HepG2 (cell line): Measurements from ENCODE around the gene CCDC197. TPM values are rescaled to one million over a fixed set of nuclear protein-coding genes. Genes with fewer than 3 reads are reported as not detected.

Source experiments
- ATF1 ChIP-seq: IDR thresholded peaks from 2 replicates; pipeline ENCODE4 v1.6.1; 2016; ENCODE audit warnings: mild to moderate bottlenecking, control low read depth
- ATF7-NPFF ChIP-seq: sonication (generic); formaldehyde crosslinking; IDR thresholded peaks from 2 replicates; pipeline ENCODE4 v1.8.1; 2023; ENCODE audit warnings: mild to moderate bottlenecking, low read depth, missing genetic modification reagents, moderate library complexity
- GLI4 ChIP-seq: sonication (generic); formaldehyde crosslinking; IDR thresholded peaks from 2 replicates; pipeline ENCODE4 v1.5.1; 2020; ENCODE audit warnings: missing genetic modification reagents, mild to moderate bottlenecking, moderate library complexity, borderline replicate concordance
- HMG20A ChIP-seq: IDR thresholded peaks from 2 replicates; pipeline ENCODE4 v1.6.1; 2016; ENCODE audit warnings: borderline replicate concordance
- HMG20B ChIP-seq: conservative IDR thresholded peaks from 2 replicates; pipeline ENCODE4 v1.6.1; 2016; ENCODE audit warnings: missing genetic modification reagents, missing compliant biosample characterization
- KMT2A ChIP-seq: sonication (generic); formaldehyde crosslinking; IDR thresholded peaks from 2 replicates; pipeline ENCODE4 v1.4.0; 2020; ENCODE audit warnings: missing genetic modification reagents
- LCORL ChIP-seq, 2 experiments: fragments of 450-650 bp in 1 of 2; sonication (generic) in 1 of 2; formaldehyde crosslinking in 1 of 2; IDR thresholded peaks; 2 replicates each; pipeline versions ENCODE4 v1.5.0 to v1.6.1; 2017 to 2020; ENCODE audit warnings: antibody characterized with exemption in 1 of 2, missing genetic modification reagents in 1 of 2
- MLLT10 ChIP-seq: sonication (generic); formaldehyde crosslinking; IDR thresholded peaks from 2 replicates; pipeline ENCODE4 v1.4.0; 2020; ENCODE audit warnings: missing genetic modification reagents
- NR2C2 ChIP-seq: sonication (generic); formaldehyde crosslinking; IDR thresholded peaks from 2 replicates; pipeline ENCODE4 v1.4.0; 2020; ENCODE audit warnings: missing genetic modification reagents, mild to moderate bottlenecking, moderate library complexity, borderline replicate concordance
- RARA ChIP-seq: IDR thresholded peaks from 2 replicates; pipeline ENCODE4 v1.6.1; 2016; ENCODE audit warnings: missing genetic modification reagents, missing compliant biosample characterization
- RARG ChIP-seq: sonication (generic); formaldehyde crosslinking; IDR thresholded peaks from 2 replicates; pipeline ENCODE4 v1.4.0; 2020; ENCODE audit warnings: low read depth, mild to moderate bottlenecking, missing genetic modification reagents
- RXRB ChIP-seq: IDR thresholded peaks from 2 replicates; pipeline ENCODE4 v1.6.1; 2016; ENCODE audit warnings: borderline replicate concordance, missing genetic modification reagents, missing compliant biosample characterization
- SAFB2 ChIP-seq: sonication (generic); formaldehyde crosslinking; IDR thresholded peaks from 2 replicates; pipeline ENCODE4 v1.5.1; 2020; ENCODE audit warnings: missing genetic modification reagents, low read depth, mild to moderate bottlenecking, borderline replicate concordance
- SMARCC2 ChIP-seq: fragments of 450-650 bp; IDR thresholded peaks from 2 replicates; pipeline ENCODE4 v1.6.1; 2017; ENCODE audit warnings: antibody characterized with exemption, mild to moderate bottlenecking
- SNAI1 ChIP-seq: sonication (generic); formaldehyde crosslinking; IDR thresholded peaks from 2 replicates; pipeline ENCODE4 v1.5.0; 2020; ENCODE audit warnings: mild to moderate bottlenecking, missing genetic modification reagents, borderline replicate concordance
- SRSF4 ChIP-seq: fragments of 200-400 bp; formaldehyde crosslinking; IDR thresholded peaks from one replicate; pipeline ENCODE4 v1.6.1; 2018; ENCODE audit warnings: mild to moderate bottlenecking, low read depth, low read length, moderate library complexity; ENCODE audit not compliant: poor library complexity, severe bottlenecking
- TCF7L2 ChIP-seq: IDR thresholded peaks from 2 replicates; pipeline ENCODE4 v1.6.1; 2011; ENCODE audit warnings: mild to moderate bottlenecking, low read depth, low read length, moderate library complexity
- UBTF ChIP-seq: sonication (generic); formaldehyde crosslinking; IDR thresholded peaks from 2 replicates; pipeline ENCODE4 v1.4.0; 2020; ENCODE audit warnings: mild to moderate bottlenecking, missing genetic modification reagents
- ZNF136 ChIP-seq: sonication (generic); formaldehyde crosslinking; IDR thresholded peaks from 2 replicates; pipeline ENCODE4 v1.8.1; 2022; ENCODE audit warnings: low read depth, mild to moderate bottlenecking, moderate library complexity, missing genetic modification reagents
- ZNF333 ChIP-seq: sonication (generic); formaldehyde crosslinking; IDR thresholded peaks from 2 replicates; pipeline ENCODE4 v1.4.0; 2020; ENCODE audit warnings: mild to moderate bottlenecking, missing genetic modification reagents, borderline replicate concordance
- ZNF501 ChIP-seq: sonication (generic); formaldehyde crosslinking; IDR thresholded peaks from 2 replicates; pipeline ENCODE4 v1.5.1; 2020; ENCODE audit warnings: mild to moderate bottlenecking, moderate library complexity, missing genetic modification reagents
- ZNF530 ChIP-seq: sonication (generic); formaldehyde crosslinking; IDR thresholded peaks from 2 replicates; pipeline ENCODE4 v1.5.0; 2020; ENCODE audit warnings: low read depth, mild to moderate bottlenecking, missing genetic modification reagents
- ZNF614 ChIP-seq: IDR thresholded peaks from 2 replicates; pipeline ENCODE4 v1.6.1; 2018; ENCODE audit warnings: missing biosample characterization, missing genetic modification reagents, inconsistent platforms, borderline replicate concordance
- ZNF644 ChIP-seq: IDR thresholded peaks from 2 replicates; pipeline ENCODE4 v1.6.1; 2016; ENCODE audit warnings: low read depth
- ZNF687 ChIP-seq: sonication (generic); formaldehyde crosslinking; IDR thresholded peaks from 2 replicates; pipeline ENCODE4 v1.5.1; 2020; ENCODE audit warnings: mild to moderate bottlenecking, missing genetic modification reagents, moderate library complexity
- ZSCAN31 ChIP-seq: sonication (generic); formaldehyde crosslinking; IDR thresholded peaks from 2 replicates; pipeline ENCODE4 v1.5.0; 2020; ENCODE audit warnings: low read depth, mild to moderate bottlenecking, missing genetic modification reagents
- polyA plus RNA-seq, 8 experiments: library from polyadenylated mRNA; depleted of rRNA in 3 of 8; stranded (reverse) in 7 of 8; unstranded in 1 of 8; fragments of >200 nt; fragmentation: Illumina TruSeq in 4 of 8; extraction: Trizol in 4 of 8; gene quantifications; 2 replicates each; pipeline versions ENCODE4 v1.2.1 to v1.2.3, GENCODE V29; 2011 to 2016; ENCODE audit warnings: low read depth in 4 of 8, missing spikeins in 1 of 8, mixed read lengths in 1 of 8; ENCODE audit not compliant: insufficient read depth in 1 of 8
- total RNA-seq, 5 experiments: library from RNA; depleted of rRNA; stranded (reverse); fragments of >200 nt; fragmentation: Illumina TruSeq; extraction: Trizol; gene quantifications; 2 replicates each; pipeline ENCODE4 v1.2.3, GENCODE V29; 2016; ENCODE audit warnings: low read depth in 1 of 5

Gene CCDC197
- total and polyA plus RNA-seq, 2 of the 13 experiments (the other 11 are each of a cell fraction or from before 2014, with no cell fraction given), result 0.11 to 0.13 TPM

GRCh38 chr14:93984987-93985410 is 12.1 kb upstream of the CCDC197 start (continued):
- TF ChIP-seq GLI4 (CRISPR knock-in tag) (0 out of 2 replicates have a peak, but pooled peaks have one; percentile 73), NR2C2 (0 out of 2 replicates have a peak, but pooled peaks have one; percentile 10), ZNF136 (0 out of 2 replicates have a peak, but pooled peaks have one; percentile 50), RARA (peak; percentile 71), RARG (CRISPR knock-in tag) (no peak), ZNF614 (CRISPR knock-in tag) (no peak), ATF1 (no peak), ATF7-NPFF (CRISPR knock-in tag) (no peak), ZNF501 (CRISPR knock-in tag) (0 out of 2 replicates have a peak, but pooled peaks have one; percentile 52), HMG20A (CRISPR knock-in tag) (peak; percentile 26; the same call in 1 of the 2 replicates), ZNF644 (CRISPR knock-in tag) (0 out of 2 replicates have a peak, but pooled peaks have one; percentile 25), LCORL (IDR thresholded peaks at IDR 0.05) (no peak), LCORL (CRISPR knock-in tag; IDR thresholded peaks at IDR 0.05) (peak; percentile 80), SNAI1 (CRISPR knock-in tag) (no peak), SRSF4 (no peak), RXRB (CRISPR knock-in tag) (peak; percentile 36; the same call in 1 of the 2 replicates), KMT2A (CRISPR knock-in tag) (no peak), TCF7L2 (no peak), ZNF333 (CRISPR knock-in tag) (no peak), MLLT10 (CRISPR knock-in tag) (no peak), HMG20B (CRISPR knock-in tag) (no peak), ZSCAN31 (CRISPR knock-in tag) (no peak), UBTF (CRISPR knock-in tag) (peak; percentile 26; the same call in 1 of the 2 replicates), SMARCC2 (no peak), SAFB2 (CRISPR knock-in tag) (no peak), ZNF530 (no peak), ZNF687 (CRISPR knock-in tag) (peak; percentile 78)
